ENCODE measurements around the gene GJB4.

Gene GJB4

DNA sequence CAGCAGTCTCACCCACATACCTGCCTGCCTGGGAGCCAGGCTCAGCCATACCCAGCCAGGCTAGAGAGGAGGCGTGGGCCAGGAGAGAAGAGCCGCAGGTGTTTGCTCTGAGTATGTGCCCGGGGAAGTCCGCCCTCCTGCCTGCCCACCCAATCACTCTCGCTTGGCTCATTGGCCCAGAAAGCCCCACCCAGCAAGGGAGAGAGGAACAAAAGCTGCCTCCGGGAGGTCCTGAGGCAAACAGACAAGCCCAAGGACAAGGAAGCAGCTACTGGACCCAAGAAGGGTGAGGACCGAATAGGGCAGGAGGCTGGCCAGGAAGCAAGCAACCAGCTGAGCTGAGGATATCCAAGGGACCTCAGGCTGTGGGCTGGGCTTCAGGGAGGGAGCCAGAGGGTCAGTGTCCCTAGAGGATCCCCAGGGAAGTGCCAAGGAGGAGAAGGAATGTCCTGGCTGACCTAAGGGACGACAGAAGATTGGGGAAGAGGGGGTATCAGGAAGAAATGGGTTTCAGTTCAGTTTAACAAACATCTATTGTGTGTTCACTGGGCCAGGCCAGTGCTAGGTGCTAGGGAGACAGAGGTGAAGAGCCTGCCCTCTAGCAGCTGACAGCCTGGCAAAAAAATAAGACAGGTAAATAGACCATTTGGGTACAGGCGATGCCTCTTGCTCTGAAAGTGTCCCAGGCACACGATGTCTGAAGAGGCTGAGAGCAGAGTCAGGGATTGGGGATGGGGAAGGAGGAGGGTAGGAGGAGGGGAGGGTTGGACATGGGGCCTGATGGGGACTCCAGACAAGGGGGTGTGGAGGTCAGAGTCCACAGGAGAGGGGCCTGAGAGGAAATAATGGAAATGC is at the start of gene GJB4:
TSS of gene GJB4 (plus strand) at position 238 of the 855 bp plus-strand sequence. CDS start 1,515 bp downstream, outside the sequence.
- no peaks in the 10 kb centered on the region for H4K20me1 ChIP-seq (ENCODE audit: insufficient read depth, low read length)
- no peak within 1 kb of the TSS for H3K9ac ChIP-seq (ENCODE audit: low read length)
- no peak within 1 kb of the TSS for H3K4me3 ChIP-seq (ENCODE audit: low read length)
- H3K4me2 ChIP-seq (ENCODE audit: low read length) = no peak within 1 kb of the TSS
- H3K79me2 ChIP-seq (ENCODE audit: low read length) = no peaks in the 10 kb centered on the region
- no peaks in the 10 kb centered on the region for H3K4me1 ChIP-seq (ENCODE audit: low read length)
- H3K27ac ChIP-seq (ENCODE audit: low read length) = no peak within 1 kb of the TSS
- H3K9me3 ChIP-seq (ENCODE audit: insufficient read depth, low read length) = no peaks in the 10 kb centered on the region
- H3K27me3 ChIP-seq (ENCODE audit: low read depth, low read length) = no peaks in the 10 kb centered on the region
- no peaks in the 10 kb centered on the region for H3K36me3 ChIP-seq (replicated peaks; ENCODE audit: low read depth, low read length)
- no peak within 1 kb of the TSS for H2AFZ ChIP-seq (ENCODE audit: low read depth, low read length)
- TF ChIP-seq, protein P1, sequence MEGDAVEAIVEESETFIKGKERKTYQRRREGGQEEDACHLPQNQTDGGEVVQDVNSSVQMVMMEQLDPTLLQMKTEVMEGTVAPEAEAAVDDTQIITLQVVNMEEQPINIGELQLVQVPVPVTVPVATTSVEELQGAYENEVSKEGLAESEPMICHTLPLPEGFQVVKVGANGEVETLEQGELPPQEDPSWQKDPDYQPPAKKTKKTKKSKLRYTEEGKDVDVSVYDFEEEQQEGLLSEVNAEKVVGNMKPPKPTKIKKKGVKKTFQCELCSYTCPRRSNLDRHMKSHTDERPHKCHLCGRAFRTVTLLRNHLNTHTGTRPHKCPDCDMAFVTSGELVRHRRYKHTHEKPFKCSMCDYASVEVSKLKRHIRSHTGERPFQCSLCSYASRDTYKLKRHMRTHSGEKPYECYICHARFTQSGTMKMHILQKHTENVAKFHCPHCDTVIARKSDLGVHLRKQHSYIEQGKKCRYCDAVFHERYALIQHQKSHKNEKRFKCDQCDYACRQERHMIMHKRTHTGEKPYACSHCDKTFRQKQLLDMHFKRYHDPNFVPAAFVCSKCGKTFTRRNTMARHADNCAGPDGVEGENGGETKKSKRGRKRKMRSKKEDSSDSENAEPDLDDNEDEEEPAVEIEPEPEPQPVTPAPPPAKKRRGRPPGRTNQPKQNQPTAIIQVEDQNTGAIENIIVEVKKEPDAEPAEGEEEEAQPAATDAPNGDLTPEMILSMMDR (IDR thresholded peaks at IDR 0.05; ENCODE audit: low read depth, low read length) = no peak
- no peak for TF ChIP-seq EZH2phosphoT487 (IDR thresholded peaks at IDR 0.05; ENCODE audit: low read depth)

DNA sequence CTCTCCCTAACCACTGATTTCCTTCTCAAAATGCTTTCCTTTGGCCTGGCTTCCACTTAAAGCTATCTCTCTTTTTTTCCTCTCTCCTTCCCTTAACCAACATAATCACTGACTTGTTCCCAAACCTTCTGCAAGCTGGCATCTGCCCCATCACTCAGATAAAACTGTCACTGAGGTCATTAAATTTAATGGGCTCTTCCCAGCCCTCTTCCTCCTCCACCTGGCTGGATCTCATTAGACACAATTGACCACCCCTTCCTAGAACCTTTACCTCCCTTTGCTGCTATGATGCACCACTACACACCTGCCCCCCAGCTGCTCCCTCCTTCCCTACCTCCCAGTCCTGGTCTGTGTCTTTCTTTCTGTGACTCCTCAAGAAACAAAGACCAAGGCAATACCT is 48.7 kb upstream of the GJB4 start:
- H3K4me1 ChIP-seq (ENCODE audit: low read length) = no peaks in the 10 kb centered on the region
- no peaks in the 10 kb centered on the region for H4K20me1 ChIP-seq (ENCODE audit: insufficient read depth, low read length)
- no peaks in the 10 kb centered on the region for H3K79me2 ChIP-seq (ENCODE audit: low read length)
- H3K27ac ChIP-seq (ENCODE audit: low read length) = no peak overlapping the region
- no peaks in the 10 kb centered on the region for H3K27me3 ChIP-seq (ENCODE audit: low read depth, low read length)
- H3K4me3 ChIP-seq (ENCODE audit: low read length) = no peak overlapping the region
- H3K9ac ChIP-seq (ENCODE audit: low read length) = no peak overlapping the region
- no peaks in the 10 kb centered on the region for H3K36me3 ChIP-seq (replicated peaks; ENCODE audit: low read depth, low read length)
- no peaks in the 10 kb centered on the region for H3K9me3 ChIP-seq (ENCODE audit: insufficient read depth, low read length)
- H2AFZ ChIP-seq (ENCODE audit: low read depth, low read length) = no peak overlapping the region
- H3K4me2 ChIP-seq (ENCODE audit: low read length) = no peak overlapping the region
- TF ChIP-seq, protein P1 (IDR thresholded peaks at IDR 0.05; ENCODE audit: low read depth, low read length) = no peak
- TF ChIP-seq EZH2phosphoT487 (IDR thresholded peaks at IDR 0.05; ENCODE audit: low read depth) = no peak

DNA sequence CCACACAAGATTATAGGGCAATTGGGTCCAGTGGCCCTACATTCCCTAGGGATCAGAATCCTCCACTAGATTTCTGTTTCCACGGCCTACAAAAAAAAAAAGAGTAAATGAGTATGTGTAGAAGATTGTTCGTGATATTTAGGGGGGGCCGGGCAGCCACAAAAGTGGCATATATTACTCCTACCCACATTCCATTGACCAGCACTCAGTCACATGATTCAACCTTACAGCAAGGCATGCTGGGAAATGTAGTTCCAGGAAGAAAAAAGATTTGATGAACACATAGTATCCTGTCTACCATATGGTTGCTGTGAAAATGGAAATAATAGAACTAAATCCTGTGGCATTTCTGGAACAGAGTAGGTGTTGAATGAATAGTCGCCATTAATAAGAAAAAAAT is 48.1 kb upstream of the GJB4 start:
- Histone ChIP-seq H2AFZ (ENCODE audit: low read depth, low read length) (no peak overlapping the region), H3K4me3 (ENCODE audit: low read length) (no peak overlapping the region), H3K36me3 (replicated peaks; ENCODE audit: low read depth, low read length) (no peaks in the 10 kb centered on the region), H4K20me1 (ENCODE audit: insufficient read depth, low read length) (no peaks in the 10 kb centered on the region), H3K4me1 (ENCODE audit: low read length) (no peaks in the 10 kb centered on the region), H3K27me3 (ENCODE audit: low read depth, low read length) (no peaks in the 10 kb centered on the region), H3K4me2 (ENCODE audit: low read length) (no peak overlapping the region), H3K27ac (ENCODE audit: low read length) (no peak overlapping the region), H3K9me3 (ENCODE audit: insufficient read depth, low read length) (no peaks in the 10 kb centered on the region), H3K9ac (ENCODE audit: low read length) (no peak overlapping the region), H3K79me2 (ENCODE audit: low read length) (no peaks in the 10 kb centered on the region)
- no peak for TF ChIP-seq EZH2phosphoT487 (IDR thresholded peaks at IDR 0.05; ENCODE audit: low read depth)
- TF ChIP-seq, protein P1 (IDR thresholded peaks at IDR 0.05; ENCODE audit: low read depth, low read length) = no peak

DNA sequence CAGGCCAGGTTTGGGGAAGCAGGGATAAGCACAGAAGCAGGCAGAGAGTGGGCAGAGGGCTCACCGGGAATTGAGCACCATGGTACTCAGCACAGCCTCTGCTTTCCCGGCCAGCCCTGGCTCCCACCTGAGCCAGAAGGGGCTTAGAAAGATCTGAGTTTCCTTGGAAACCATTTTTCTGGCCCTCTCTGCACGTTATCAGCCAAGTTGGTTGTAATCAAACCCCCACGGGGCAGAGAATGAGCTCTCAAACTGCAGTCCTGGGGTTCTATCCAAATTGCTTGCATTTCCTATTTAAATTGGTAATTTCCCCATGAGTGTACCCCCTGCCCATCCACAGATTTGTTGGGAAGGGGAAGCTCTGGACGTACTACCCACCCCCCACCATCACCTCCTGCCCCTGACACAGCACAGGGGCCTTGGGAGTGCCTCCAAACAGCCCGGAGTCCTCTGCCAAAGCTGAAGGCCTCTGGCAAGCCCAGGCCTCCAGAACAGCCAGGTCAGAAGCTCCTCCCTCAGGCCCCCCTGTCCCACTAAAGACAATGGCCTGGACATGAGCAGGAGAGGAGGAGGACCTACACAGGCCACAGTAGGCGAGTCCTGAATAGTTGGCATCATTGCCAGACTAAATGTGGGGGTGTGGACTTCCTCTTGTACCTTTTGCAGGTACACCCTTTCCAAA is 47.4 kb upstream of the GJB4 start:
- H4K20me1 ChIP-seq (ENCODE audit: insufficient read depth, low read length) = no peaks in the 10 kb centered on the region
- TF ChIP-seq, protein P1 (IDR thresholded peaks at IDR 0.05; ENCODE audit: low read depth, low read length) = no peak
- TF ChIP-seq EZH2phosphoT487 (IDR thresholded peaks at IDR 0.05; ENCODE audit: low read depth) = no peak
- H3K4me1 ChIP-seq (ENCODE audit: low read length) = no peaks in the 10 kb centered on the region
- no peak overlapping the region for H3K4me2 ChIP-seq (ENCODE audit: low read length)
- no peak overlapping the region for H3K4me3 ChIP-seq (ENCODE audit: low read length)
- H3K9ac ChIP-seq (ENCODE audit: low read length) = no peak overlapping the region
- H3K27me3 ChIP-seq (ENCODE audit: low read depth, low read length) = no peaks in the 10 kb centered on the region
- H3K79me2 ChIP-seq (ENCODE audit: low read length) = no peaks in the 10 kb centered on the region
- no peak overlapping the region for H3K27ac ChIP-seq (ENCODE audit: low read length)
- H3K9me3 ChIP-seq (ENCODE audit: insufficient read depth, low read length) = no peaks in the 10 kb centered on the region
- H3K36me3 ChIP-seq (replicated peaks; ENCODE audit: low read depth, low read length) = no peaks in the 10 kb centered on the region
- no peak overlapping the region for H2AFZ ChIP-seq (ENCODE audit: low read depth, low read length)
